HepG2 (cell line): ENCODE results near the gene CNPY1. TPM values are rescaled to one million over a fixed set of nuclear protein-coding genes. Genes with fewer than 3 reads are reported as not detected.

Source experiments
- ATAC-seq: fragments of 200-7000 bp; cut with Tn5 transposase; 3 replicates; pipeline ENCODE4 v1.9.1; 2020; ENCODE audit warnings: mild to moderate bottlenecking, moderate library complexity
- BruUV-seq: library from RNA; stranded (reverse); fragments of 400-500 nt; replicated peaks from 2 replicates; lab custom pipeline; 2021; lab: Mats Ljungman, UMichigan
- CTCF ChIA-PET: fragments of 300-600 bp; formaldehyde crosslinking; extraction: SDS; loops from one replicate; lab custom pipeline; 2021; ENCODE audit warnings: low total read pairs, inconsistent platforms, low intra/inter-chr PET ratio; lab: Yijun Ruan, JAX
- POLR2A ChIA-PET: fragments of 350-600 bp; sonication (Branson Sonifier 250); formaldehyde crosslinking; loops from one replicate; lab custom pipeline; 2020; ENCODE audit warnings: antibody characterized with exemption, inconsistent platforms; lab: Yijun Ruan, JAX
- DNase-seq: peaks from one replicate; pipeline ENCODE4 v3.0.0-alpha.2; 2015; ENCODE audit warnings: low spot score
- FAIRE-seq: peaks from 3 replicates; lab custom pipeline; 2011; peaks lifted over from hg19 to GRCh38; lab: Jason Lieb, UNC
- H2AFZ ChIP-seq: one replicate; pipeline ENCODE4 v1.6.1; 2011; ENCODE audit warnings: low read length, inconsistent platforms
- H3K27ac ChIP-seq: fragments of 300-600 bp; 3 replicates; pipeline ENCODE4 v1.8.0; 2011; ENCODE audit warnings: mixed run types, mild to moderate bottlenecking, mixed read lengths, low read length, inconsistent platforms; ENCODE audit not compliant: insufficient read depth; ENCODE audit errors: extremely low read length
- H3K27me3 ChIP-seq, 2 experiments: fragments of 200-600 bp in 1 of 2; 2 replicates in 1 of 2; 3 replicates in 1 of 2; pipeline versions ENCODE4 v1.6.0 to v1.8.0; 2011; ENCODE audit warnings: low read length in 2 of 2, mild to moderate bottlenecking in 2 of 2, moderate library complexity in 2 of 2, inconsistent platforms in 1 of 2; ENCODE audit not compliant: insufficient read depth in 2 of 2, control insufficient read depth in 1 of 2
- H3K36me3 ChIP-seq, 2 experiments: fragments of 200-600 bp in 1 of 2; replicated peaks in 1 of 2; 2 replicates in 1 of 2; 3 replicates in 1 of 2; pipeline versions ENCODE4 v1.5.1 to v1.8.0; 2011; ENCODE audit warnings: low read length in 2 of 2, inconsistent platforms in 1 of 2; ENCODE audit not compliant: insufficient read depth in 2 of 2, control insufficient read depth in 1 of 2
- H3K4me1 ChIP-seq: 2 replicates; pipeline ENCODE4 v1.5.1; 2012; ENCODE audit warnings: low read length, inconsistent platforms; ENCODE audit not compliant: insufficient read depth
- H3K4me2 ChIP-seq: 2 replicates; pipeline ENCODE4 v1.6.0; 2011; ENCODE audit warnings: low read depth, low read length, inconsistent platforms
- H3K4me3 ChIP-seq, 3 experiments: fragments of 200-600 bp in 1 of 3; sonication (generic), shearing (Covaris generic) in 1 of 3; replicated peaks in 1 of 3; 2 replicates each; pipeline ENCODE4 v1.5.1; 2011 to 2016; ENCODE audit warnings: low read length in 3 of 3, inconsistent platforms in 2 of 3, low read depth in 2 of 3, mild to moderate bottlenecking in 2 of 3, control low read depth in 1 of 3, mixed read lengths in 1 of 3; ENCODE audit not compliant: insufficient read depth in 1 of 3
- H3K79me2 ChIP-seq: one replicate; pipeline ENCODE4 v1.6.1; 2011; ENCODE audit warnings: low read length, inconsistent platforms; ENCODE audit not compliant: insufficient read depth
- H3K9ac ChIP-seq: 2 replicates; pipeline ENCODE4 v1.6.0; 2011; ENCODE audit warnings: mild to moderate bottlenecking, low read depth, low read length, inconsistent platforms; ENCODE audit not compliant: insufficient read depth
- H3K9me3 ChIP-seq: 2 replicates; pipeline ENCODE4 v1.5.1; 2012; ENCODE audit warnings: mild to moderate bottlenecking, low read length
- H4K20me1 ChIP-seq: 2 replicates; pipeline ENCODE4 v1.6.0; 2011; ENCODE audit warnings: inconsistent platforms, mild to moderate bottlenecking, low read length, moderate library complexity; ENCODE audit not compliant: insufficient read depth
- ARHGAP35 ChIP-seq: sonication (generic); formaldehyde crosslinking; IDR thresholded peaks from 2 replicates; pipeline ENCODE4 v1.9.0; 2022; ENCODE audit warnings: mild to moderate bottlenecking, inconsistent platforms, moderate library complexity, missing genetic modification reagents, borderline replicate concordance
- ELK4 ChIP-seq: sonication (generic); formaldehyde crosslinking; IDR thresholded peaks from 2 replicates; pipeline ENCODE4 v1.9.0; 2021; ENCODE audit warnings: missing genetic modification reagents, borderline replicate concordance
- FOXK1 ChIP-seq: sonication (generic); formaldehyde crosslinking; IDR thresholded peaks from 2 replicates; pipeline ENCODE4 v1.4.0; 2020; ENCODE audit warnings: low read depth, missing genetic modification reagents, borderline replicate concordance
- KLF16 ChIP-seq, 2 experiments: sonication (generic) in 1 of 2; formaldehyde crosslinking in 1 of 2; IDR thresholded peaks; 2 replicates each; pipeline versions ENCODE4 v1.6.1 to v1.8.0; 2016 to 2023; ENCODE audit warnings: missing genetic modification reagents in 2 of 2, missing compliant biosample characterization in 1 of 2
- MEIS2 ChIP-seq: sonication (generic); formaldehyde crosslinking; IDR thresholded peaks from 2 replicates; pipeline ENCODE4 v1.9.0; 2021; ENCODE audit warnings: mild to moderate bottlenecking, missing genetic modification reagents
- NCOR1 ChIP-seq: fragments of 200-600 bp; sonication (generic); IDR thresholded peaks from 2 replicates; pipeline ENCODE4 v1.7.0; 2017; ENCODE audit warnings: antibody characterized with exemption, low read length, borderline replicate concordance
- NPAS2 ChIP-seq: sonication (generic); formaldehyde crosslinking; IDR thresholded peaks from 2 replicates; pipeline ENCODE4 v1.8.0; 2022; ENCODE audit warnings: mild to moderate bottlenecking, missing genetic modification reagents, borderline replicate concordance
- PHF21A ChIP-seq: sonication (generic); formaldehyde crosslinking; IDR thresholded peaks from 2 replicates; pipeline ENCODE4 v1.5.0; 2020; ENCODE audit warnings: mild to moderate bottlenecking, missing genetic modification reagents
- TBX2 ChIP-seq: sonication (generic); formaldehyde crosslinking; IDR thresholded peaks from 2 replicates; pipeline ENCODE4 v1.5.0; 2020; ENCODE audit warnings: missing genetic modification reagents, mild to moderate bottlenecking, borderline replicate concordance
- XRCC5 ChIP-seq: fragments of 200-400 bp; formaldehyde crosslinking; optimal IDR thresholded peaks from 2 replicates; pipeline ENCODE3; 2017; ENCODE audit warnings: mild to moderate bottlenecking, low read length
- ZNF543 ChIP-seq: sonication (generic); formaldehyde crosslinking; IDR thresholded peaks from 2 replicates; pipeline ENCODE4 v1.4.0; 2020; ENCODE audit warnings: mild to moderate bottlenecking, missing genetic modification reagents
- ZNF567 ChIP-seq: sonication (generic); formaldehyde crosslinking; IDR thresholded peaks from 2 replicates; pipeline ENCODE4 v1.8.1; 2023; ENCODE audit warnings: mild to moderate bottlenecking, missing genetic modification reagents, borderline replicate concordance
- ZNF589 ChIP-seq: sonication (generic); formaldehyde crosslinking; conservative IDR thresholded peaks from 2 replicates; pipeline ENCODE4 v1.8.0; 2022; ENCODE audit warnings: mild to moderate bottlenecking, moderate library complexity, missing genetic modification reagents
- ZNF777 ChIP-seq: sonication (generic); formaldehyde crosslinking; IDR thresholded peaks from 2 replicates; pipeline ENCODE4 v1.4.0; 2020; ENCODE audit warnings: missing genetic modification reagents
- ZNF839 ChIP-seq: sonication (generic); formaldehyde crosslinking; IDR thresholded peaks from 2 replicates; pipeline ENCODE4 v1.4.0; 2020; ENCODE audit warnings: missing genetic modification reagents, mild to moderate bottlenecking, borderline replicate concordance
- WGBS: methylation state at CpG from one replicate; pipeline ENCODE4 v1.1.6; 2017; ENCODE audit warnings: low lambda C conversion rate; 5-methylcytosine and 5-hydroxymethylcytosine counted together
- in situ Hi-C: cut with HindIII; loops from 2 replicates; pipeline ENCODE4 v1.10.0; 2017; ENCODE audit warnings: low pct_unique_long_range_greater_than_20kb; ENCODE audit not compliant: extremely low pct_ligation_motif_present
- intact Hi-C: fragments of 100-400 bp; cut with micrococcal nuclease; formaldehyde crosslinking; loops from one replicate; pipeline ENCODE4 v1.10.0; 2022; ENCODE audit not compliant: unreplicated experiment
- polyA plus RNA-seq, 8 experiments: library from polyadenylated mRNA; depleted of rRNA in 3 of 8; stranded (reverse) in 7 of 8; unstranded in 1 of 8; fragments of >200 nt; fragmentation: Illumina TruSeq in 4 of 8; extraction: Trizol in 4 of 8; gene quantifications; 2 replicates each; pipeline versions ENCODE4 v1.2.1 to v1.2.3, GENCODE V29; 2011 to 2016; ENCODE audit warnings: low read depth in 4 of 8, missing spikeins in 1 of 8, mixed read lengths in 1 of 8; ENCODE audit not compliant: insufficient read depth in 1 of 8
- total RNA-seq, 5 experiments: library from RNA; depleted of rRNA; stranded (reverse); fragments of >200 nt; fragmentation: Illumina TruSeq; extraction: Trizol; gene quantifications; 2 replicates each; pipeline ENCODE4 v1.2.3, GENCODE V29; 2016; ENCODE audit warnings: low read depth in 1 of 5

CNPY1 gene
- total and polyA plus RNA-seq, 2 of the 13 experiments (the other 11 are each of a cell fraction or from before 2014, with no cell fraction given), result not detected

- in situ Hi-C loops, result no loop called here
- Histone ChIP-seq H3K4me3 (no peak overlapping the region), H3K9me3 (no peaks in the 10 kb centered on the region), H4K20me1 (no peaks in the 10 kb centered on the region; the same call in 1 of the 2 replicates), H3K36me3 (no peaks in the 10 kb centered on the region), H2AFZ (no peak overlapping the region), H3K27me3 (peaks cover 7 to 88% of the 10 kb centered on the region in 2 experiments; a peak in 3 of 5 replicates), H3K4me2 (no peak overlapping the region), H3K79me2 (no peaks in the 10 kb centered on the region), H3K27ac (no peak overlapping the region), H3K9ac (no peak overlapping the region), H3K4me1 (no peaks in the 10 kb centered on the region)
- POLR2A ChIA-PET, result no interaction called here
- intact Hi-C loops, result no loop called here
- ATAC-seq (no peak), DNase-seq (no peak), FAIRE-seq (no peak)
- no peak for TF ChIP-seq ZNF567 (CRISPR knock-in tag)
- TF ChIP-seq ZNF543 (CRISPR knock-in tag), result no peak
- TF ChIP-seq FOXK1, result no peak
- TF ChIP-seq ZNF589 (CRISPR knock-in tag), result no peak
- no peak for TF ChIP-seq KLF16 (CRISPR knock-in tag; IDR thresholded peaks at IDR 0.05)
- TF ChIP-seq ZNF777 (CRISPR knock-in tag), result no peak
- no peak for TF ChIP-seq ZNF839 (CRISPR knock-in tag)
- TF ChIP-seq NCOR1, result no peak
- TF ChIP-seq NPAS2 (CRISPR knock-in tag), result no peak
- TF ChIP-seq MEIS2, result no peak
- TF ChIP-seq ARHGAP35 (CRISPR knock-in tag), result no peak
- no peak for TF ChIP-seq TBX2 (CRISPR knock-in tag)
- no peak for TF ChIP-seq ELK4 (CRISPR knock-in tag)
- no peak for TF ChIP-seq PHF21A
- no peak for TF ChIP-seq XRCC5
- CTCF ChIA-PET, result no interaction called here
- 18% methylated on average over 7 of the region's 12 CpGs for WGBS
- no TSS peak for BruUV-seq
Measured at GRCh38 chr7:155516466-155516865, 29.9 kb downstream of the CNPY1 start.
